Muscle layer of colon (tissue), 2 donors: ENCODE data around the gene GSTO2.
A peak's percentile ranks its signal among the peaks of the same experiment; 100 is the strongest.

Experiments used
- H3K27ac ChIP-seq: one replicate; pipeline ENCODE4 v1.7.0; 2013; ENCODE audit warnings: low read depth, mild to moderate bottlenecking, low read length, moderate library complexity
- H3K27me3 ChIP-seq, 2 donors: one replicate each; pipeline ENCODE4 v1.7.0; 2013; ENCODE audit warnings: low read length in 2 of 2, mild to moderate bottlenecking in 2 of 2; ENCODE audit not compliant: insufficient read depth in 2 of 2, control insufficient read depth in 1 of 2
- H3K36me3 ChIP-seq: one replicate; pipeline ENCODE4 v1.7.0; 2013; ENCODE audit warnings: mild to moderate bottlenecking, low read length; ENCODE audit not compliant: insufficient read depth
- H3K4me1 ChIP-seq: one replicate; pipeline ENCODE4 v1.7.0; 2013; ENCODE audit warnings: mild to moderate bottlenecking, low read length; ENCODE audit not compliant: insufficient read depth
- H3K4me3 ChIP-seq, 2 donors: one replicate each; pipeline ENCODE4 v1.7.0; 2013; ENCODE audit warnings: low read length in 2 of 2, low read depth in 1 of 2, mild to moderate bottlenecking in 1 of 2, moderate library complexity in 1 of 2
- H3K9ac ChIP-seq: one replicate; pipeline ENCODE4 v1.7.0; 2013; ENCODE audit warnings: low read length
- H3K9me3 ChIP-seq: one replicate; pipeline ENCODE4 v1.7.0; 2013; ENCODE audit warnings: mild to moderate bottlenecking, low read length
- donor health status: abdominal sarcoma.
- donor health status: Adenocarcinoma of cecum.

The GSTO2 gene

GRCh38 chr10:104350127-104350635 lies 81.2 kb downstream of the GSTO2 start:
- peaks cover 8% of the 10 kb centered on the region for H3K4me1 ChIP-seq
- H3K9ac ChIP-seq, result peak overlapping the region; percentile 24
- H3K27me3 ChIP-seq, result no peaks in the 10 kb centered on the region
- no peaks in the 10 kb centered on the region for H3K9me3 ChIP-seq
- peak overlapping the region in 1 of 2 donors; percentile 38 for H3K4me3 ChIP-seq
- no peaks in the 10 kb centered on the region for H3K36me3 ChIP-seq
- H3K27ac ChIP-seq, result peak overlapping the region; percentile 2

- Histone ChIP-seq H3K27ac (no peak overlapping the region), H3K36me3 (no peaks in the 10 kb centered on the region), H3K4me1 (peaks cover 8% of the 10 kb centered on the region), H3K4me3 (no peak overlapping the region), H3K9me3 (no peaks in the 10 kb centered on the region), H3K9ac (no peak overlapping the region), H3K27me3 (no peaks in the 10 kb centered on the region)
Observed at GRCh38 chr10:104351061-104351702, 82.2 kb downstream of the GSTO2 start.

GRCh38 chr10:104351919-104352318 lies 82.9 kb downstream of the GSTO2 start:
- Histone ChIP-seq H3K36me3 (no peaks in the 10 kb centered on the region), H3K27me3 (no peaks in the 10 kb centered on the region), H3K4me1 (peaks cover 8% of the 10 kb centered on the region), H3K4me3 (no peak overlapping the region), H3K9me3 (no peaks in the 10 kb centered on the region), H3K27ac (no peak overlapping the region), H3K9ac (no peak overlapping the region)

- no peaks in the 10 kb centered on the region for H3K36me3 ChIP-seq
- no peaks in the 10 kb centered on the region for H3K27me3 ChIP-seq
- H3K27ac ChIP-seq, result no peak within 1 kb of the TSS
- H3K9ac ChIP-seq, result no peak within 1 kb of the TSS
- H3K4me1 ChIP-seq, result peaks cover 8% of the 10 kb centered on the region
- no peaks in the 10 kb centered on the region for H3K9me3 ChIP-seq
- peak within 1 kb of the TSS; percentile 29 to 49 for H3K4me3 ChIP-seq
Observed at GRCh38 chr10:104353325-104354048, 84.5 kb downstream of the GSTO2 start, which contains the start of gene CFAP58. Gene CFAP58 (plus strand): TSS chr10:104353833. CDS start chr10:104353898, 65 bp downstream.
